GM18526 (cell line): ENCODE results near the gene CATSPER4.

Experiments used
- POLR2A ChIP-seq: IDR thresholded peaks from 3 replicates; pipeline ENCODE4 v1.6.1; 2011; ENCODE audit not compliant: insufficient read length; ENCODE audit errors: extremely low read depth

CATSPER4 gene

DNA sequence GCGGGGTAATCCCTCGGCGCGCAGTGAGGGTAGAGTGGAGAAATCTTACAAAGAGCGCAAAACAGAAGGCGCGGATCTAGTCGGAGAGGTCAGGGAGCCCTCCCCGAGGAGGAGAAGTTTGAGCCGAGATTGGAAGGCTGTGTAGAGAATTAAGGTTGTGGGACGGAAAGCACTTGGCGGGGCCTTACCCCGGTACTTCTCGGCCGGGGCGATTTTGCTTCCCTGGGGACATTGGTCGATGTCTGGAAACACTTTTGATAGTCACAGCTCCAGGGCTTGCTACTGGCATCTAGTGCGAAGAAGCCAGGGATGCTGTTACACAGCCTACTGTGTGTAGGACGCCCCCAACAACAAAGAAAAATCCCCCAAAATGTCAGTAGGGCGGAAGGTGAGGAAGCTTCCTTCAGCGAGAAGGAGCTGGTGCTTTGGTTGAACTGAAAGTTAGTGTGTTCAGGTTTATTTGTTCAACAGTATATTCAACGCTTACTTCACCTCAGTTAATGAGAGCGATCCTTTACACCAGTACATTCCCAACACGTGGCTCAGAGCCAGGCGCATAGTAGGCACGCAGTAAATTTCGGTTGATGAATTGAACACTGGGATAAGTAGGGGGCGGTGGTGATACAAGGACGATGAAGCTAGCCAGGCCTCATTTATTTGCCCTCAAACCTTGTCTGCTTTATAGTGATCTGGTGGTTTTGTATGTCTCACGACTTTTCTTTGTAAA, 44.4 kb downstream of the CATSPER4 start:
- no peak for TF ChIP-seq POLR2A

DNA sequence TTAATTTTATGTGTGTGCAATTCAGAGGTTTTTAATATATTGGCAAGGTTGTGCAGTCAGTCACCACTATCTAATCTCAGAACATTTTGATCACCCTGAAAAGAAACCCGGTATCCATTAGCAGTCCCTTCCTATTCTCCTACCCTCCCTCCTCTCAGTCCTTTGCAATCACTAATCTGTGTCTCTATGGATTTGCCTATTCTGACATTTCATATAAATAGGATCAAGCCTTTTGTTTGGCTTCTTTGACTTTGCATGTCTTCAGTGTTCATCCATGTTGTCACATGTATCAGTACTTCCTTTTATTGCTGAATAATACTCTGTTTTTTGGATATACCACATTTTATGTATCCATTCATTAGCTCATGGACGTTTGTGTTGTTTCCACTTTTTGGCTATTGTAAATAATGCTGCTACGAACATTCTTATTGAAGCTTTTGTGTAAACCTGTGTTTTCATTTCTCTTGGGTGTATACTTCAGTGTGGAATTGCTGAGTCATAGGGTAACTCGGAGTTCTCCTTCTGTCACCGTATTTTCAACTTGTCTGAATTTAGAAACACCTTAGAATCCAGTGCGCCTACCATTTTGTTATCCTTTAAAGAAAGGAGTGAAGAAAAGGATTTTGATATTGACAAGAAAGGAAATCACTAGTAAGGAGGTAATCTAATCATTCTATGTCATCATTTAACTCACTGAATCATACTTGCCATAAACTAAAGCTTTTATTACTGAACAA, 47.0 kb downstream of the CATSPER4 start:
- TF ChIP-seq POLR2A: no peak

DNA sequence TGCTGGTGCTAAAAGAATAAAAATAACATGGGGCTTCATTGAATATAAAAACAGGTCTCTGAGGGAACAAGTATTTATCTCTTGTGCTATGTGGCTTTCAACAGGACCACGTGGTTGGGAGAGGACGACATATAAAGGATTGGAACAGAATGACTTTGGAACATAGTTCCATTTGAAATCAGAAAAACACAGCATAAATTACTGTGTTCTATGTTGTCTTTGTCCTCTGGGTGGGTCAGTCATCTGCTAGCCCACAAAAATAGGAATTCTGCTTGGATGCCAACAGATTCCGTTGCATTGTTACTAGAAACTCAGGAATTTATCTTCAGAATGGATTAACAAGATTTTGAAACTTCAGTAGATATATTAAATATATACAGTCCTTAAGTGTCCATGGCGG, 49.5 kb downstream of the CATSPER4 start:
- TF ChIP-seq POLR2A: no peak
